COLO668 (cell line): ENCODE measurements around the gene UVRAG.

Experiments
- DNase-seq: peaks from one replicate; lab custom pipeline; 2025; ENCODE audit not compliant: unreplicated experiment; lab: John Stamatoyannopoulos, UW

The UVRAG gene

DNA sequence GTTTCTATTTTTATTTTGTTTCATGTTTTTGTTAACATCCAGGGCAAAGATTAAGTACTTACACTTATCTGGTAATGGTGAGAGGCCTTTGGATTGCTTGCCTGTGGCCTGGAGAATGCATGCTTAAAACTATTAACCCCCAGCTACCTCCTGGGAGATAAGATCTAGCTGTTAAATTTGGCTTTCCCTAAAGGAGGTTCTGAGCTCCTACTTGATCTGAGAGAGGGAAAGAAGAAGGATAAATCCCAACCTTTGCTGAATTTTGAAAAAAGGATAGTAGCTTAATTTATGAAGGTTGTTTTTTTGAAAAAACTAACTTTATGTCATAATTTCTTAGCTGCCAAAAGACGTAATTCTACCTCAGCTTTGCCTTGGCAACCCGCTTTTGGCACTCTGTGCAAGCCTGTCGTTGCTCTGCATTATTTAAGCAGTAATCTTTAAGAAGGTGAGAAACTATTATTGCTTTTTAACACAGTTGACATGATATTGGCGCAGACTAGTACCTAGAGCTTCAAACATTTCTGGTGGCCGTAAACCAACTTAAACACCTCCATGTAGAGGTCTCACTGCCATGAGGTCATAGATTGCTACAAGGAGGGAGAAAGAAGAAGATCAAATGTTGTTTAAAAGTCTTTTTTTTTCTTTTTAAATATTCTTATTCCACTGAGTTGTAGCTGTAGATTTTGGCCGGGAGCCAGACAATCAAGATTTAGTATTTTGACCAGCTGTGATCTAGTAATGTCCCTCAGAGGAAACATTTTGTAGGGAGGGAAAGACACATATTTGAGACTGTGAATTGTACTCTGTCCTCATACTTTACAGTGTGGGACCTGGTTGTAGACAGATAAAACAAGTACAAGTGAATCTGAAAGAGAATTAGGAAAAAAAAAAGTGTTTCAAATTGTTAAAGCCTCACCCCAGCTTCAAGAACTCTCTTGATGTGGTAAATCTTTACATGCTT lies 316.9 kb downstream of the UVRAG start:
- no peak for DNase-seq

DNA sequence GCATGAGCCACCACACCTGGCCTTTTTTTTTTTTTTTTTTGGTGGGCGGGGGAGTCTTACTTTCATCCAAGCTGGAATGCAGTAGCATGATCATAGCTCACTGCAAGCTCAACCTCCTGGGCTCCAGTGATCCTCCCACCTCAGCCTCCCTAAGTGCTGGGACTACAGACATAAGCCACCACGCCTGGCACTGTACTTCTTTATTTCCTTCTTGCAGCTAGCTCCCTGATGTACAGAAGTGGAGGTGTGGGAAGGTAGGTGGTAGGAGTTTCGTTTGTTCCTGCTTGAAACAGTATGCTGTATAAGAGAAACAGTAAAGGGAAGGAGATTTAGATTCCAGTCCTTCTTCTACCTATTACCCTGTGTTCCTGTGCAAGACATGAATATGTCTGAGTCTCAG lies 319.2 kb downstream of the UVRAG start:
- DNase-seq, result no peak

DNA sequence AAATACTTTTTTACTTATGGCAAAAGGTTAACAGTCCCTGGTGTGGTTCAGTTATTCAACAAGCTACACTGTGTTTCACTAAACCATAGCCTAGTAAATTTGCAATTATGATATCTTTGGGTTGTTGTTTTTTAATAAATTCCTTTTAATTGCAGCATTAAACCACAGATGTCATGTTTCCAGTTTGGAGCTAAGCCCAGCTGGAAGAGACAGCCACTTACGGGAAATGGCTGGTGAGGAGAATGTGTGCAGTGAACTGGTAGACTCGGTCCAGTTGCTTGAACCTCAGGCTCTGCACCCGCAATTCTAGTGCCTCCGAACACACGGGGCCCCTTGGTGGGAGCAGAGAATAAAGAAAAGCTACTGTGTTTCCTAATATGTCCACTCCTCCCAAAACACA lies 320.5 kb downstream of the UVRAG start:
- no peak for DNase-seq

DNA sequence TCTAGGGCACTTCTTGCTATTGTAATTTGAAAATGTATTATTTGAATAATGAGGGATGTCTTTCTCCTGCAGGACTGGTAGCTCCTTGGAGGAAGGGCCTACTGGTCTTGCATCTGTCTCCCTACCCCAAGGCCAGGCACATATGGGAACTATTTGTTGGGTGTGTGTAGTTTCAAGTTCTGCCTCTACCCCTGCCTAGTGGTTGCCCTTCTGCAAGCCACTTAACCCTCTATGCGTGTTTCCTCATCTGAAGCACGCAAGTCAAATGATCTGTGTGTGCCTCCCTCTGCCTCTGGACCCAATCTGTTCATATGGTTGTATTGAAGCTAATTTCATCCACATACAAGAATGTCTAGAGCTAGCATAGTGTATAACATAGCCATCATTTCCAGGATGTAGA lies 324.3 kb downstream of the UVRAG start:
- no peak for DNase-seq

DNA sequence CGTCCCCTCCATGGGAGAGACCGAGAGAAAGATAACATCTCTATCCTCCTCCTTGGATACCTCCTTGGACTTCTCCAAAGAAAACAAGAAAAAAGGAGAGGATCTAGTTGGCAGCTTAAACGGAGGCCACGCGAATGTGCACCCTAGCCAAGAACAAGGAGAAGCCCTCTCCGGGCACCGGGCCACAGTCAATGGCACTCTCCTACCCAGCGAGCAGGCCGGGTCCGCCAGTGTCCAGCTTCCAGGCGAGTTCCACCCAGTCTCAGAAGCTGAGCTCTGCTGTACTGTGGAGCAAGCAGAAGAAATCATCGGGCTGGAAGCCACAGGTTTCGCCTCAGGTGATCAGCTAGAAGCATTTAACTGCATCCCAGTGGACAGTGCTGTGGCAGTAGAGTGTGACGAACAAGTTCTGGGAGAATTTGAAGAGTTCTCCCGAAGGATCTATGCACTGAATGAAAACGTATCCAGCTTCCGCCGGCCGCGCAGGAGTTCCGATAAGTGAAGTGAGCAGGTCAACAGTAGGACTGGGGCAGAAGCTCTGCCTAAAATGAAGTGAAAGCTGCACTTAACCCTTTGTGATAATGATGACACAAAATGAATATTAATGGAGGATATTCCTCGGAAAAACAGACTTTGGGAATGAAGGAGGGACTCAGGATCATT lies 326.0 kb downstream of the UVRAG start:
- DNase-seq, result no peak

DNA sequence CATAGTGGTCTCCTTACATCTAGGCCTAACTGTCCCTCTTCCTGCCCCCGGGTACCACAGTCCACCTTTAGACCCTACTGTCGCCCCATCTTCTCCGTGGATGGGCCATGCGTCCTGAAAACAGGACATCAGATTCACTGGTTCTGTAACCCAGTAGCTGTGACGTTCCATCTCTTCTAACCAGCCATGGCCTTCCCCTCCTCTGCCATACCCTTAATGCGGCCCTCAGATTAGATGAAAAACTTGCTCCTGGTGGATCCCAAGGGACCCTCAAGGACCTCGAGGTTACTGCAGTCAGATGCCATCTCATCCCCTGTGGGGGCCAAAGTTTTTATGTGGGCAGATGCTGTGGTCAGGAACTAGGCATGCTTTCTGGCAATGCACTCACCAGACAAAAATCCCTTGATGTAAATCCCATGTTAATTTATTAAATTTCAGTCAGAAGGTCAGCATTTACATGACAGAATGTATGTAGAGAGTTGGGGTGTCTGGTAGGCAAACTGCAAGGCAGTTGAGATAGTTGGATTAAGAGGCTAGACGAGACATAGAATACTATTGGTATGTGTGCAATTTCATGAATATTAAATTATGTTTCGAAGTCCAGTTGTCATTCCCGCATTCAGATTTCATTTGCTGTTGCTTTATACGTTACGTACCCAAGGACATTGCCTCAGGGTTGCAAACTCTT lies 327.0 kb downstream of the UVRAG start:
- DNase-seq, result no peak

DNA sequence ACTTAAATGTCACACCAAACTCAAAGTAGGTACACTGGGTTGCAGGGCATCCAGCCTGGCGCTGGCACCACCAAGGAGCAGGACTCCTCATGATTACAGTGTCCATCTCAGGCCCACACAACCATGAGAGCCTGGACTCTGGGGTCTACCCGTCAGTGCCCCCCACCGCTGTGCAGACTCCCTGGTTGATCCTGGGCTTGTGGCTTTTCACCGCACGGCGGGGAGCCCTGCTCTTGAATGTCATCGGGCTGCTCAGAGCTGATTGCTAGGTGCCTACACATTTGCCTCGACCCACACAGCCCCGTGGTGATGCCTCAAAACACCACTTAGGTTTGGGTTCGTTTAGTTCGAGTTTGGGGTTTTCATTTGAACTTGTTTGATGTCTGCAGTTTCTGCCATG lies 328.3 kb downstream of the UVRAG start:
- DNase-seq, result no peak

DNA sequence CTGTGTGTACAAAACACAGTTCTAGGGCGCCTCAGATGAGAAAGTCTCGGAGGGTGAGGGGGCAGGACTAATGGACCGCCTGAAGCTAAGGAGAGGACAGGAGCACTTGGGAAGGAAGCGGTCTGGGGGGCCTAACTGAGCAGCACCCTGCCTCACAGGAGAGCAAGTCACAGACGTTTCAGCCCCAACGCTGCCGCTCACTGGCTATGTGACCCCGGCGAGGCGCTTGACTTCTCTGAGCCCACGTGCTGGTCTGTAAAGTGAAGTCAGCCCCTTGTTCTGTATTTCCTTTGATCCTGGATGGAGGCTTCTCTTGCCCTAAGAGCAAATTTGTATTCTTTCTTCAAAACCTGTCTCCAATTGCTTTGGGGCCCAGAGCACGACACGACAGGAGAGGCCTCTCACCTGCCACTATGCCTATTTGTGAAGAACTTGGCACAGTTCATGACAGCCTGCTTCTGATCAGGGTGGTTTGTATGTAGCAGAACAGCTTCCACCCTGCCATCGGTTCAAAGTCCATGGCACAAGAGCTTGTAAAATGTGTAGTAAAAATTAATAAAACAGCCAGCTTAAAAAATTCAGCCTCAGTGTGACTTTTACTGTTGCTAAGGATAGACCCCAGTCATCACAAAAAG lies 332.2 kb downstream of the UVRAG start:
- peak; percentile 32 for DNase-seq

DNA sequence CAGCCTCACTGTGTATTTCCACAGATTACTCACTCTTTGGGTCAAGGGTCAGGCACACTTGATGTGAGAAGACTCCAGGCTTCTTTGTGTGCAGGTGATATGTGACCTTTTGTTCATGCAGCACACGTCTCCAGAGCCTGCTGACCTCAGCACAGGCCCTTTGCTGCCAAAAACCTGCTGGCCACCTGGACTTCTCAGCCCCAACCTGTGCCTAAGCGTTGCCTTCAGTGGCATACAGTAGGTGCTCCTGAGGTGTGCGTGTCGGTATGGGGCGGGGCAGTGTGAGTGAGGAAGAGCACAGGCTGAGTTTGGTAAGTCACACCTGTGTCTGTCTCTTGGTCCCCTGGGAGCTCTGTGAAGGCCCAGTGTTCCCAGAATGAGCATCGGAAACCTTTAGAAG lies 333.2 kb downstream of the UVRAG start:
- peak; percentile 57 for DNase-seq

DNA sequence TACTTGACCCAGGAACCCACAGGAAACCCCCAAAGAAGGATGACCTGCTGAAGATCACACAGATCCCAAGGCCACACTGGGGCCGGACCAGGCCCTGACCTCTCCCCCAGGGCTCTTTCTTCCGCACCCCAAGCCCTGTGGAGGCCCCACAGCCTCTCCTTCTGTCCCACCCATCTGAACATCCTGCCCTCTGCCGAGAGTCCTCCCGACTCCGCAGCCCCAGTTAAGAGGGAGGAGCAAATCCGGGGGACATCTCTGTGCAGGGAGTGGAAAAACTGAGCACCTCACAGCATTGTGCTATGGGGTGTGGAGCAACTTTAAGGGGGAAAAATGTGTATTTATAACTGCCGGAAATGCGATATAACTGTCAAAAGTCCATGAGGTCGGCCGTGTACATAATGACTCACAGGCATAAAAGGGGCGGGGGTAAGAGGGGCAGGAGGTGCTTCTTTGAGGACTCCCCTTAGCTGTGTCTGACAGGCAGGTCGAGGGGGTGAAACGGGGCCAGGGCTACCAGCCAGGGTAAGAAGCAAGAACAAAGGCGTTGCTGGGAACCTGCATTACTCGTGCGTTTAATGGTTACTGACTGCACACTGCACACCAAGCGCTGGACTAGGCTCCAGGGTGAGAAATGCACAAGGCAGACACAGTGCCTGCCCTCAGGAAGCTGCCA lies 334.1 kb downstream of the UVRAG start:
- DNase-seq, result peak; percentile 47

DNA sequence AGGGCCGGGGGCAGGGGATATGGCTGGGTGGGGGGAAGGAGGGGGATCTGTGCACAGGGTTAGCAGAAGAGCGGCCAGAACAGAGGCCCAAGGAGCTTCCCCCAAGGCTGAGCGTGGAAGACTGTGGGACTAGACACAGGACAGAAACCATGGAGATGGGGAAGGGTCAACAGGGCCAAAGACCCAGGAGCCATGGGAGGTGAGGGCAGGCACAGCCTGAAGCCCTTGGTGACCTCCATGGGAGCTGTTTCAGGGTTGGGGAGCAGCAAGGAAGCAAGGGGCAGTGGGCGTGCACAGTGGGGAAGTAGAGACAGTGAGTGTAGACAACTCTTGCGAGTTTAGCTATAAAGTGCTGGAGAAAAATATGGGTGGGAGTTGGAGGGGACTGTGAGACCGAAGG lies 334.7 kb downstream of the UVRAG start:
- no peak for DNase-seq

DNA sequence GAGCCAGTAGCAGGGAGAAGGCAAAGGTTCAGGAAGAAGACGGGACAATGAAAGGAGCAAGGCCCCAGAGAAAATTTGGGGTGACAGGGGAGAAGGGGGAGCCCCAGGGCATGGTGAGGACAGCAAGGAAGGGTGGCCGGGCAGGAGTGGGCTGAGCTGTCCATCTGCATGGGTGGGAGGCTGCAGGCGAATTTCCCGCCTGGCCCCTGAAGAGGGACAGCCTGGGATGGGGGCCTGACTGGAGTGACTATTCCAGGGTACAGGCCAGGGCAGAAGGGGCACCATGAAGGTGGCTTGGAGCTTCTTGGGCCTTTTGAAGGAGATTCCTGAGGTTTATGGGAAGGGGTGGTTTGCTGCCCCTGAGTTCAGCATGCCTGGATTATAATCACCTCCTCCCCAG lies 335.1 kb downstream of the UVRAG start:
- no peak for DNase-seq

DNA sequence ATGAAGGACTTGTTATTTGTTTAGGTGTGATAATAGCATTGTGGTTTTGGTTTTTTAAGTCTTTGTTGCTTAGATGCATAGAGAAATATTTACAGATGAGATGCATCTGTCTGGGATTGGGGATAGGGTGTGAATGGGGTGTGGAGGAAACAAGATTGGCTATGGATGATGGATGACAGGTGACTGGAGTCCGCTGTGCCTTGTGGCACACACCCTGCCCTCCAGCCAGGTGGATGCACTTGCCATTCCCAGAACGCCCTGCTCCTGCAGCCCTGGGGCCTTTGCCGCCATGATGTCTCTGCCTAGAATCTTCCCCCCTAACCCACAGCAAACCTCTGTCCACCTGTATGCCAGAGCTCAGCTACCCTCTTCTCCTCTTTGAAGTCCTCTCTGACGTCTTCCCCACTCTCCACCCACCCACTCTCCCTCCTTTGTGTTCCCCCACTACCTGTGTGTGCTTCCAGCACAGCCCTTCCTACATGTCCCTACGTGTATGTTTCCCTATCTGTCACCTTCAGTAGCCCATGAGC lies 336.6 kb downstream of the UVRAG start:
- DNase-seq, result peak; percentile 81

DNA sequence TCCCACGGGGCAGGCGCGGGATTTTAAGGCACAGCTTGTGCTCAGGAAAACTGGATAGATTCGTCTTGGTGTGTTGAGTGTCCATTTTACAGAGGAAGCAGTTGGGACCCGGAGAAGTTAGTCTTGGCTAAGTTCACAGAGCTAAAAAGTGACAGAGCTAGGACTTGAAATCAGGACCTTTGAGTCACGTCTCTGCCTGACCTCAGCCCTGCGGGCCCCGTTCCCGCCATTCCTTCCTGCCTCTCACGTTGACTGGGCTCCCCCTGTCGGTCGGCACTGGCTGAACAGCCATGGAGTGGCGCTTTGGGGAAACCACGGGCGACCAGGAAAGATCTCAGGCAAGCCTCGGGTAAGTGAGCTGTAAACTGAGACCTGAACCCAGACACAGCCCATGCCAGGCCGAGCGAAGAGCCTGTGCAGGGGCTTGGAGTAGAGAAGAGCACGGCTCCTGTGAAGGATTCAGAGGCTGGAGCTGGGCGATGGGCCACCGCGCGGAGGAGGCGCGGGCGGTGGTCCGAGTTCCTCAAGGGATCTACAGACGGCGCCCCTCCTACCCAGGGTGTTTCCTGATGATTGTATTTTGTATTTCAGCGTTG lies 337.2 kb downstream of the UVRAG start:
- DNase-seq, result peak; percentile 58

DNA sequence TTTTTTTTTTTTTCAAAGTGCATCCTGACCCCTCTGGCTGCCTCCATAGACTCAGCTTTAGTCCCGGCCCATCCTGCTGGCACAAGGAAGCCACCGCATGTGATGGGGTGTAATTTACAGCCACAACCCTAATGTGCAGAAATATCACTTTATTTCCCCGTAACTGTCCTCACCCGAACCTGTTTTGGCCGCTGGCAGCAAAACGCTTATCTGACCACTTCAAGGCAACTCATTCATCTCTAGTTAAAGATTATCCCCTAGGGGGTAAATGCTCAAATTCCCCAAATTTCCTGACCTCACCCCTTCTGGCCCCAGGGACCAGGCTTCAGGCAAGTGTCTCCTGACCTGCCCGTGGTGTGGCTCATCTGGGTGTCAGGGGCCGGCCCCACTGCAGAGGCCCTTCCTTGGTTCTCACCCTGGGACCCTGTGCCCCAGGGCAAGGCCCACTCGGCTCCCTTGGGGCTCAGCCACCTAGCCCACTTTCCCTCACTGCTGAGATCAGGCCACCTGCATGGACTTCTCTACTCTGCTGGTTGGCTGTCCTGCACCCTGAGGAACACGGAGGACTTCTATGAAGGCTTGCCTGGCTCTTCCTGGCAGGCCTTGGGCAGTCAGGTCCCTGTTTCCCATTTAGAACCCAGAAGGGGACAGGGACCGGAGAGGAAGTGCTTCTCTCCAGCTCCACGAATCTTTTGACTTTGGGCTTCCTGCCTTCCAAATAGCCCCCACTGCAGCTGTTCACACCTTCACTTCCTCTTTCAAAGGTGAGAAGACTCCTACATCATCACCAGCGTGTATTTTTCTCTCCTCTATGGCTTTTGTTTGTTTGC lies 337.9 kb downstream of the UVRAG start:
- peak; percentile 18 for DNase-seq

DNA sequence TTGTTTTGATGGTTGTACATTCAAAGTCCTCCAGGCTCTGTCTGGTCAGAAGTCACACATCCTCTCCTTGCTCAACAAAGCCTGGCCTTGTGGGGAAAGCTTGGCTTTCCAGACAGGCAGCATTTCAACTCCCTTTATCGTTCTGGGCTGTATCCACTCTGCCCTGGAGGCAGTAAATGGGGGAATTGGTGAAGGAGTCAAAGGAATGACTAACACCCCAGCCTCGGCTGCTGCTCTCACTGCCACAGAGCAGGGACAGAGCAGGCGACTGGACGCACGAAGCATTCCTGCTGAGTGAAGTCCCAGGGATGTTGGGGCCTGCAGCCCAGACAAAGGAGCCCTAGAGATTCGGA lies 338.5 kb downstream of the UVRAG start:
- peak; percentile 18 for DNase-seq

DNA sequence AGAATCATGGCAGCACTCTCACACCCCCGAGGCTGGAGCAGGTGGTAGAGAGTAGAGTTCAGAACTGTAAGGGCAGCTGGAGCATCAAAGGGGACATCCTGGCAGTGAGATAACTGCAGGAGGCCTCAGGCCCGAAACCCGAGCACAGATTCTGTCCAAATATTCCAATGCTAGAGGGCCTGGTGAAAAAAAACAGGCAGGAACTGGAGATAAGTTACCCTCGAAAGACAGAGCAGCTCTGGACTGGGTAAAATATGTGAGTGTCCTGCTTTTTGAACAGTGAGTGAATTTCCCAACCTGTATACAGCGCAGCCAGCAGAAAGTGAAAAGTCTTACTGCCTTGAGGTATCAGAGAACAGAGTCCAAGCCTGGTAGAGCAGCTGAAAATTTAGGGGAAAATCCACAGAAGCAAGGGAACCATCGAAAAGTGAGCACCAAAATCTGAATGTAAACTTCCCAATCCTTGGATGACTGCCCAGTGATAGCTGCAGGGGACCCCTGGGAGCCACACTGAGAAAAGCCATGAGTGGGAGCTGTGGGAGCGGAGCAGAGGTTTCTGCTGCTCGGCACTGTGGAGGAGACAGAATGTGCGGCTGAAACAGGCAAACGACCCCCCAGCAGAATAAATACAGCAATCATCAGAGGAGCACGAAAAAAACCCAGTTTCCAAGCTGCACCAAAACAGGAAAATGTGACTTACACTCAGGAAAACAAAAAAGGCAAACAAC lies 340.7 kb downstream of the UVRAG start:
- peak; percentile 8 for DNase-seq

DNA sequence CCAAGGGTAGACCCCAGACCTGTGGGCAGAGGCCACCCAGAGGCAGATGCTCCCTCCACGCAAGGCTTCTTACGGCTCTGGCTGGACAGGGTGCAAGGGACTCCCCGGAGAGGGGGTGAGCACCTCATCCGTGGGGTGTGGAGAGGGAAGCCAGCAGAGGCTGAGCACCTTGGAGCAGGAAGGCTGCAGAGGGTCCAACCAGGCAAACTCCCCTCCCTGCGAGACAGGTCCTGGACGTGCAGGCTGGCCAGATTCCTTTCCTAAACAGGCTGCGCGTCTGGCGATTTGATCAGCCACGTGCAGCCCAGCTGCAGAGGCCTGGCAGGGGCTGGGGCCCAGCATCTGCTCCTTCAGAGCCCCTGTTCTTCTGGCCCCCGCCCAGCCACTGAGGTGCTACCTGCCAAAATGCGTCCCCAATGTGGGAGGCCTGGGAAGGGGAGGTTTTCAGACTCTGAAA lies 342.0 kb downstream of the UVRAG start:
- no peak for DNase-seq

DNA sequence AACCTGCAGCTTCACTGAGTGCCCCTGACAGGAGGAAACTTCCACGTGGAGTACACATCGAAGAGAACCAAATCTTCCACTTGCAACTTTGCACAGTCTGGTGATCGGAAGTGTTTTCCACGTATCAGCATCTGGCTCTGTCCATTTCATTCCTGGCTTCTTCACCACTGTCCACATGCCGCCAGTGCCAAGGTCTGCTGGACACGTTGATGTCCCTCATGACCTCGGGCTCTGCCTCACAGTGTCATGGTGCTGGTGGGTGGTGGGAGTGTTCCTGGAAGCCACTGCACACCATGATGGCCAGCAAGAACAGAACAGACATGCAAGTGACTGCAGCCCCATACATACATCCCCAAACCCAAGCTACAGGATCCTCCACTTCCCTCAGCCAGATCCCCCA lies 342.9 kb downstream of the UVRAG start:
- DNase-seq, result no peak
